GM12873 (cell line): ENCODE measurements around the gene PHETA2.

Experiments used
- TF ChIP-seq, protein P1 (sequence below): IDR thresholded peaks from 2 replicates; pipeline ENCODE4 v1.5.1; 2012; ENCODE audit warnings: low read depth, mild to moderate bottlenecking, moderate library complexity, low read length, control low read depth; ENCODE audit not compliant: insufficient read depth; ENCODE audit errors: missing control alignments

Gene PHETA2

GRCh38 chr22:42078469-42079318 lies 4.6 kb downstream of the PHETA2 start:
- TF ChIP-seq, protein P1, sequence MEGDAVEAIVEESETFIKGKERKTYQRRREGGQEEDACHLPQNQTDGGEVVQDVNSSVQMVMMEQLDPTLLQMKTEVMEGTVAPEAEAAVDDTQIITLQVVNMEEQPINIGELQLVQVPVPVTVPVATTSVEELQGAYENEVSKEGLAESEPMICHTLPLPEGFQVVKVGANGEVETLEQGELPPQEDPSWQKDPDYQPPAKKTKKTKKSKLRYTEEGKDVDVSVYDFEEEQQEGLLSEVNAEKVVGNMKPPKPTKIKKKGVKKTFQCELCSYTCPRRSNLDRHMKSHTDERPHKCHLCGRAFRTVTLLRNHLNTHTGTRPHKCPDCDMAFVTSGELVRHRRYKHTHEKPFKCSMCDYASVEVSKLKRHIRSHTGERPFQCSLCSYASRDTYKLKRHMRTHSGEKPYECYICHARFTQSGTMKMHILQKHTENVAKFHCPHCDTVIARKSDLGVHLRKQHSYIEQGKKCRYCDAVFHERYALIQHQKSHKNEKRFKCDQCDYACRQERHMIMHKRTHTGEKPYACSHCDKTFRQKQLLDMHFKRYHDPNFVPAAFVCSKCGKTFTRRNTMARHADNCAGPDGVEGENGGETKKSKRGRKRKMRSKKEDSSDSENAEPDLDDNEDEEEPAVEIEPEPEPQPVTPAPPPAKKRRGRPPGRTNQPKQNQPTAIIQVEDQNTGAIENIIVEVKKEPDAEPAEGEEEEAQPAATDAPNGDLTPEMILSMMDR: no peak

GRCh38 chr22:42079319-42080251 lies 5.5 kb downstream of the PHETA2 start, which contains the start of gene SMDT1:
Gene SMDT1, plus strand, starts transcription at chr22:42079700. Its CDS starts 69 bp downstream, at chr22:42079769.
- TF ChIP-seq, protein P1: no peak

DNA sequence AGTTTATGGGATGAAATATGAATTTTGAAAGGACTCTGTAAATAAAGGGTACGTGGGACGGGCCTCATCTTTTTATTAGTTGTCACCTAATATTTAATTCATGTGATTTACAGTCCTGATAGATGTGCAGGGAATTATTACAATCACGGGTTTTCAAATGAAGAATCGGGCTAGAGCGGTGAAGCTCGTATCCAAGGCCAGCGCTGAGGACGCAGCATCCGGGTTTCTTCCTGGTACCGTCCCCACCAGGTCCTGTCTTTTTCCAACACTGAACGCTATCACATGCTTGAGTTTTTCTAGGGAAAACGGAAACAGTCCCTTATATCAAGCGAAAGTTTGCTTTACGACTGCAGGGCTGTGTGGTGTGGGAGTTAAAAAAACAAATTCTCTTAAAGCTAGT lies 6.2 kb downstream of the PHETA2 start:
- TF ChIP-seq, protein P1: no peak

DNA sequence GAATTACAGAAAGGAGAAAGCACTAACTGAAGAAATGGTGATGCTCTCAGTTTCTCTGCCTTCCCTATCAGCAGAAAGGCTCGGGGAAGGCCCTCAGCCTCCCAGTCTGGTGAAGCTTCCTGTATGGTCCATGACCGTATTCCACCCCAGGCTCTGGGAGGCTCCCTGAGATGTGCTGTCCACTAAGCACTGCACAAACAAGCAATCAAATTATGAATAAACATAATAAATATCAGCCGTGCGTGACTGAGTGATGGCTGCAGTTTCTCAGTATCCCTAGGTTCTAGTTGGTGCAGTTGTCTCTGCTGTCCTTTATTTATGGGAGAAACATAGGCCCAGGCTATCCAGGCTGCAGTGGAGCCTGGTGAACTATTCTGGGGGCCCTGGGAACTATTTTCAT lies 9.1 kb downstream of the PHETA2 start:
- TF ChIP-seq, protein P1: no peak

DNA sequence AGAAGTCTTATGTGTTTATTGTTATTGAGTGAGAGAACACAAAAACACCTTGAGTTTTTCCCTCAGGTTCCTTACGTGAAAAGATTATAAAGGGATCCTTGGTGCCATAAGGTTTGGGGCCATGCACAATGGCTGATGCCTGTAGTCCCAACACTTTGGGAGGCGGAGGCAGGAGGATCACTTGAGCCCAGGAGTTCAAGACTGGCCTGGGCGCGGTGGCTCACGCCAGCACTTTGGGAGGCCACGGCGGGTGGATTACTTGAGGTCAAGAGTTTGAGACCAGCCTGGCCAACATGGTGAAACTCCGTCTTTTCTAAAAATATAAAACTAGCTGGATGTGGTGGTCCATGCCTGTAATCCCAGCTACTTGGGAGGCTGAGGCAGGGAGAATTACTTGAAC lies 10.8 kb downstream of the PHETA2 start:
- TF ChIP-seq, protein P1: no peak

- TF ChIP-seq, protein P1: no peak
Measured at GRCh38 chr22:42086051-42086450, 12.0 kb downstream of the PHETA2 start.
